Right lobe of liver (tissue), 6 donors: ENCODE results near the gene YIF1A. TPM values are rescaled to one million over a fixed set of nuclear protein-coding genes. Genes with fewer than 3 reads are reported as not detected.

ENCODE experiments used
- ATAC-seq, 4 donors: fragments of 200-7000 bp; cut with Tn5 transposase; one replicate each; pipeline ENCODE4 v1.9.1; 2020; ENCODE audit warnings: mild to moderate bottlenecking in 4 of 4, moderate library complexity in 4 of 4
- DNase-seq, 3 donors: peaks; one replicate each; pipeline ENCODE4 v3.0.0-alpha.2; 2020
- H3K27ac ChIP-seq, 3 donors: fragments of 200-600 bp; one replicate each; pipeline ENCODE4 v1.8.0; 2022
- H3K27me3 ChIP-seq, 2 donors: fragments of 200-600 bp; one replicate each; pipeline ENCODE4 v1.8.0; 2022
- H3K36me3 ChIP-seq, 4 donors: fragments of 200-600 bp; sonication (generic) in 1 of 4; one replicate each; pipeline versions ENCODE4 v1.5.1 to v1.8.0; 2017 to 2022; ENCODE audit warnings: control low read depth in 1 of 4
- H3K4me1 ChIP-seq, 4 donors: fragments of 200-600 bp; sonication (generic) in 1 of 4; one replicate each; pipeline versions ENCODE4 v1.5.1 to v1.8.0; 2017 to 2022; ENCODE audit warnings: control low read depth in 1 of 4
- H3K4me3 ChIP-seq, 3 donors: fragments of 200-600 bp; one replicate each; pipeline ENCODE4 v1.8.0; 2022
- H3K9me3 ChIP-seq, 4 donors: fragments of 200-600 bp; sonication (generic) in 1 of 4; one replicate each; pipeline versions ENCODE4 v1.5.1 to v1.8.0; 2017 to 2022; ENCODE audit warnings: control low read depth in 1 of 4
- CTCF ChIP-seq, 4 donors: fragments of 200-600 bp in 3 of 4; fragments of 450-650 bp in 1 of 4; IDR thresholded peaks; one replicate each; pipeline versions ENCODE4 v1.5.1 to v1.8.0; 2016 to 2022; ENCODE audit warnings: antibody characterized with exemption in 4 of 4, mild to moderate bottlenecking in 2 of 4
- POLR2A ChIP-seq: fragments of 450-650 bp; IDR thresholded peaks from one replicate; pipeline ENCODE4 v1.6.1; 2017; ENCODE audit warnings: antibody characterized with exemption, mild to moderate bottlenecking
- WGBS: methylation state at CpG from one replicate; pipeline ENCODE4 v1.1.6; 2018; ENCODE audit warnings: low coverage, low lambda C conversion rate; ENCODE audit not compliant: insufficient coverage; ENCODE audit errors: missing lambda C conversion rate; 5-methylcytosine and 5-hydroxymethylcytosine counted together
- intact Hi-C, 2 donors: fragments of 100-400 bp; cut with DNase I; formaldehyde crosslinking; loops; one replicate each; pipeline versions ENCODE4 v1.11.2 to v1.14.1; 2022
- total RNA-seq, 6 experiments: library from RNA; depleted of rRNA in 2 of 6; stranded (reverse); fragments of >200 nt in 2 of 6; fragmentation: NEBNext Ultra II Directional in 3 of 6; extraction: Animal tissue kit (Norgen Biotek cat#: 25700) in 3 of 6; gene quantifications; one replicate each; pipeline versions ENCODE4 v1.1.0 to v1.2.4, GENCODE V29; 2016 to 2023
- donor health status: DM: no; HTN: yes; CAD: no.
- donor health status: DM: no; HTN: no; CAD: no.
- donor health status: DM: no; HTN: no; CAD: no.
- donor health status: DM: no; HTN: yes; CAD: no.
- donor health status: DM: no; HTN: yes; CAD: no.

The YIF1A gene
- total RNA-seq, 6 experiments from 2014 or later, result 75.0 to 170 (median 97.9) TPM

- DNase-seq, result no peak
- 36% methylated on average over 13 of the region's 13 CpGs for WGBS
- intact Hi-C loops, result no loop called here
- Histone ChIP-seq H3K4me3 (peak overlapping the region; percentile 81 to 97 (median 90)), H3K36me3 (peaks cover 0 to 4% (median 2%) of the 10 kb centered on the region in 4 donors), H3K27ac (peak overlapping the region in 2 of 3 donors; percentile 86 to 96), H3K27me3 (no peaks in the 10 kb centered on the region), H3K4me1 (peaks cover 0 to 8% (median 2%) of the 10 kb centered on the region in 4 donors), H3K9me3 (no peaks in the 10 kb centered on the region)
- TF ChIP-seq POLR2A (no peak), CTCF (IDR thresholded peaks at IDR 0.05) (no peak)
- no peak for ATAC-seq
Measured at GRCh38 chr11:66267039-66267378, 21.9 kb downstream of the YIF1A start.

- Histone ChIP-seq H3K4me3 (no peak overlapping the region), H3K4me1 (peaks cover 0 to 8% (median 2%) of the 10 kb centered on the region in 4 donors), H3K36me3 (no peaks in the 10 kb centered on the region), H3K27me3 (no peaks in the 10 kb centered on the region), H3K27ac (no peak overlapping the region), H3K9me3 (no peaks in the 10 kb centered on the region)
- ATAC-seq, result no peak
- TF ChIP-seq POLR2A (no peak), CTCF (IDR thresholded peaks at IDR 0.05) (no peak)
- no peak for DNase-seq
- intact Hi-C loops, result no loop called here
- WGBS, result 88% methylated on average over 8 of the region's 20 CpGs
Measured at GRCh38 chr11:66266378-66267038, 22.4 kb downstream of the YIF1A start.

- Histone ChIP-seq H3K27me3 (no peaks in the 10 kb centered on the region), H3K27ac (no peak overlapping the region), H3K36me3 (no peaks in the 10 kb centered on the region), H3K4me1 (peaks cover 0 to 8% (median 2%) of the 10 kb centered on the region in 4 donors), H3K4me3 (no peak overlapping the region), H3K9me3 (no peaks in the 10 kb centered on the region)
- 89% methylated on average over 10 of the region's 26 CpGs for WGBS
- ATAC-seq, result no peak
- intact Hi-C loops, result no loop called here
- DNase-seq, result no peak
- no peak for TF ChIP-seq CTCF (IDR thresholded peaks at IDR 0.05)
- TF ChIP-seq POLR2A, result no peak
Measured at GRCh38 chr11:66265531-66266377, 23.2 kb downstream of the YIF1A start.

- DNase-seq, result no peak
- TF ChIP-seq CTCF (IDR thresholded peaks at IDR 0.05) (peak in 2 of 4 donors; percentile 3 to 6), POLR2A (no peak)
- WGBS, result 72% methylated on average over 4 of the region's 12 CpGs
- no peaks in the 10 kb centered on the region for H3K36me3 ChIP-seq
- H3K9me3 ChIP-seq, result no peaks in the 10 kb centered on the region
- H3K4me3 ChIP-seq, result no peak overlapping the region
- no peak overlapping the region for H3K27ac ChIP-seq
- peaks cover 0 to 6% (median 2%) of the 10 kb centered on the region in 4 donors for H3K4me1 ChIP-seq
- intact Hi-C loops, result no loop called here
- no peaks in the 10 kb centered on the region for H3K27me3 ChIP-seq
- no peak for ATAC-seq
Measured at GRCh38 chr11:66264914-66265313, 24.0 kb downstream of the YIF1A start.
